Mammary epithelial cell (primary cell): ENCODE measurements around the gene TMEM151A.
A peak's percentile ranks its signal among the peaks of the same experiment; 100 is the strongest.

ENCODE experiments used
- CTCF ChIP-seq, 2 donors: IDR thresholded peaks in 1 of 2; conservative IDR thresholded peaks in 1 of 2; 2 replicates each; pipeline ENCODE4 v1.5.1; 2011 to 2012; ENCODE audit warnings: inconsistent platforms in 2 of 2, low read length in 2 of 2, mild to moderate bottlenecking in 2 of 2, control low read depth in 1 of 2, low read depth in 1 of 2; ENCODE audit not compliant: insufficient read depth in 1 of 2; ENCODE audit errors: extremely low read depth in 1 of 2
- EZH2 ChIP-seq: IDR thresholded peaks from 2 replicates; pipeline ENCODE4 v1.6.1; 2012; ENCODE audit warnings: low read length, inconsistent platforms, borderline replicate concordance

GRCh38 chr11:66311965-66312548 is 20.4 kb downstream of the TMEM151A start:
- TF ChIP-seq CTCF (conservative IDR thresholded peaks at IDR 0.05 in 1 of 2, IDR thresholded peaks at IDR 0.05 in 1 of 2; ENCODE audit: extremely low read depth in 1 of 2, insufficient read depth in 1 of 2, low read depth in 1 of 2, low read length in 2 of 2) (peak in 1 of 2 donors; percentile 98), EZH2 (no peak)
